Upper lobe of left lung (tissue), 4 donors: ENCODE data around the gene PXDN.

ENCODE experiments used
- CTCF ChIP-seq, 6 experiments: fragments of 450-650 bp in 4 of 6; fragments of 200-600 bp in 2 of 6; sonication (generic) in 2 of 6; IDR thresholded peaks; one replicate each; pipeline ENCODE4 v1.5.1; 2016 to 2019; ENCODE audit warnings: antibody characterized with exemption in 6 of 6
- EP300 ChIP-seq, 4 donors: sonication (generic); formaldehyde crosslinking; IDR thresholded peaks; one replicate each; pipeline ENCODE4 v1.5.1; 2017; ENCODE audit warnings: antibody characterized with exemption in 4 of 4, control low read depth in 2 of 4

DNA sequence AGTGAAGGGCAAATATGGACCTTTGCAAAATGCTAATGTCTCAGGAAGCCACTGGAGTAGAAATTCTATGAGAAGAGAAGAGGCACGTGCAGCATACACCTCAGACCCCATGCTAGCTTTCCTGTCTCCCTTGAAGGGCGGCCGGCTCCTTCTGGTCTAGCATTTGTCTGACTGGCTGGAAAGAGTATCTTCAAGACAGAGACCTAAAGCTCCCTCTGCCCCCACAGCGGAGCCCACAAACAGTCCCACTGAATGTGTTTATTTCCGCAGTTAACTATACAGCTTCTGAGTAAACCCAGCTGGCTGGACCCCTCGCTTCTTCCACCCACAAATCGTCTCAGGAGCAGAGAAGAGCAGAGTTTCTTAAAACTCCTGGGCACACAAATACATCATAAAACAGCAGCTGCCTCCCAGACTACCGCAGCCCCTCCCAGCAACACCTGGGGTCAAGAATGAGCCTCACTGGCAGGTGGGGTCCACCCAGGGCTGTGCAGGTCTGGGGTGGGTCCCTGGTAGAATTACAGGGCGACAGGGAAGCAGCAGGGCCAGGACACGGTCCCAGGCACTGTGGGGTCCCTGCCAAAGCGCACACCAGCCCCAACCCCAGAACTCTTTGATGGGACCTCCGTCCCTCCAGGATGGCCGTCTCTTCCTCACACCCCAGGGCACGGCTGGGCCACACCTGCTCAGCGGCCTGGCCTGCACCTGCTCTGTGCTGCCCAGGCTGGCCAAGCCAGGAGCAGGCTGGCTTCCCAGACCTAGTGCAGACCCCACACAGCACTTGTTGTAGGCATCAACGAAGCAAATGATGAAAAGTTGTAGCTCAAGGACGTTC lies 103.8 kb downstream of the PXDN start:
- TF ChIP-seq EP300 (IDR thresholded peaks at IDR 0.05), result no peak
- TF ChIP-seq CTCF (IDR thresholded peaks at IDR 0.05), result no peak
